Mesothelial cell of epicardium (in vitro differentiated cells): ENCODE results near the gene NPEPL1. TPM values are rescaled to one million over a fixed set of nuclear protein-coding genes. Genes with fewer than 3 reads are reported as not detected.
A peak's percentile ranks its signal among the peaks of the same experiment; 100 is the strongest.

ENCODE experiments used
- DNase-seq, 2 experiments: peaks; one replicate each; pipeline ENCODE4 v3.0.0; 2021; ENCODE audit warnings: low spot score in 2 of 2; ENCODE audit not compliant: unreplicated experiment in 2 of 2
- H3K27ac Mint-ChIP-seq: 2 replicates; pipeline ENCODE4 v1.8.0; 2021; ENCODE audit warnings: mixed read lengths
- H3K27me3 Mint-ChIP-seq: 2 replicates; pipeline ENCODE4 v1.8.0; 2021; ENCODE audit warnings: low read depth, mixed read lengths
- H3K36me3 Mint-ChIP-seq: 2 replicates; pipeline ENCODE4 v1.8.0; 2021; ENCODE audit warnings: mixed read lengths
- H3K4me1 Mint-ChIP-seq: 2 replicates; pipeline ENCODE4 v1.8.0; 2021; ENCODE audit warnings: mixed read lengths
- H3K4me3 Mint-ChIP-seq: 2 replicates; pipeline ENCODE4 v1.8.0; 2021; ENCODE audit warnings: mild to moderate bottlenecking, moderate library complexity, mixed read lengths
- H3K9me3 Mint-ChIP-seq: 2 replicates; pipeline ENCODE4 v1.8.0; 2021; ENCODE audit warnings: mixed read lengths
- total RNA-seq: library from RNA; stranded (reverse); gene quantifications from 3 replicates; pipeline ENCODE4 v1.2.1, GENCODE V29; 2021
- TF ChIP-seq, protein P1 (sequence below): fragments of 200-600 bp; sonication (generic); IDR thresholded peaks from one replicate; pipeline ENCODE4 v1.5.0; 2021; ENCODE audit warnings: antibody characterized with exemption; ENCODE audit not compliant: unreplicated experiment

NPEPL1 gene
- total RNA-seq, 1 donor from 2014 or later = 65.8 TPM

- H3K27ac Mint-ChIP-seq = peak overlapping the region; percentile 27
- DNase-seq = no peak
- H3K4me1 Mint-ChIP-seq = peaks cover 59% of the 10 kb centered on the region
- TF ChIP-seq, protein P1, sequence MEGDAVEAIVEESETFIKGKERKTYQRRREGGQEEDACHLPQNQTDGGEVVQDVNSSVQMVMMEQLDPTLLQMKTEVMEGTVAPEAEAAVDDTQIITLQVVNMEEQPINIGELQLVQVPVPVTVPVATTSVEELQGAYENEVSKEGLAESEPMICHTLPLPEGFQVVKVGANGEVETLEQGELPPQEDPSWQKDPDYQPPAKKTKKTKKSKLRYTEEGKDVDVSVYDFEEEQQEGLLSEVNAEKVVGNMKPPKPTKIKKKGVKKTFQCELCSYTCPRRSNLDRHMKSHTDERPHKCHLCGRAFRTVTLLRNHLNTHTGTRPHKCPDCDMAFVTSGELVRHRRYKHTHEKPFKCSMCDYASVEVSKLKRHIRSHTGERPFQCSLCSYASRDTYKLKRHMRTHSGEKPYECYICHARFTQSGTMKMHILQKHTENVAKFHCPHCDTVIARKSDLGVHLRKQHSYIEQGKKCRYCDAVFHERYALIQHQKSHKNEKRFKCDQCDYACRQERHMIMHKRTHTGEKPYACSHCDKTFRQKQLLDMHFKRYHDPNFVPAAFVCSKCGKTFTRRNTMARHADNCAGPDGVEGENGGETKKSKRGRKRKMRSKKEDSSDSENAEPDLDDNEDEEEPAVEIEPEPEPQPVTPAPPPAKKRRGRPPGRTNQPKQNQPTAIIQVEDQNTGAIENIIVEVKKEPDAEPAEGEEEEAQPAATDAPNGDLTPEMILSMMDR = no peak
- no peaks in the 10 kb centered on the region for H3K9me3 Mint-ChIP-seq
- peak overlapping the region; percentile 42 for H3K4me3 Mint-ChIP-seq
- no peaks in the 10 kb centered on the region for H3K36me3 Mint-ChIP-seq
- no peaks in the 10 kb centered on the region for H3K27me3 Mint-ChIP-seq
Measured at GRCh38 chr20:58656831-58657230, 35.8 kb upstream of the NPEPL1 start.

DNA sequence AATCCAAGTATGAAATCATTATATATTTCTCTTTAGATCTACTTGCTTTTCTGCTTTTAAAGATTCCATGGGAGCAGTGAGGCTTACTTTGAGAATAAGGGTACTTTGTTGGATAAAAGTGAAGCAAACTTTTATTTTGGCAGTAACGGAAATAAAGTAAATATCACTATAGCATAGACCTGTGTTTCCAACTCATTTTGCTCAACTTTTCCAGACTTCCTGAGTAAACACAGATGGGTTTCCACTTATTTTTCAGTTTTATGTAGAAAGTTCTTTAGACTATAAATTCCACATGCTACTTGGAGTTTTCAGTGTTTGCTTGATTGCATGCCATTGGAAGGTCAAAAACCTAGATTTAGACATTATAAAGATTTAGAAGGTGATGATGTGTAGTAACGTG is 35.3 kb upstream of the NPEPL1 start:
- DNase-seq = no peak
- no peaks in the 10 kb centered on the region for H3K36me3 Mint-ChIP-seq
- H3K27ac Mint-ChIP-seq = peak overlapping the region; percentile 77
- no peaks in the 10 kb centered on the region for H3K9me3 Mint-ChIP-seq
- H3K4me3 Mint-ChIP-seq = peak overlapping the region; percentile 42
- peaks cover 61% of the 10 kb centered on the region for H3K4me1 Mint-ChIP-seq
- no peaks in the 10 kb centered on the region for H3K27me3 Mint-ChIP-seq
- TF ChIP-seq, protein P1 = no peak

GRCh38 chr20:58657986-58658385 is 34.6 kb upstream of the NPEPL1 start:
- DNase-seq = no peak
- Mint-ChIP-seq H3K4me3 (no peak overlapping the region), H3K4me1 (peaks cover 59% of the 10 kb centered on the region), H3K27me3 (no peaks in the 10 kb centered on the region), H3K36me3 (peaks cover 2% of the 10 kb centered on the region), H3K27ac (peak overlapping the region; percentile 77), H3K9me3 (no peaks in the 10 kb centered on the region)
- TF ChIP-seq, protein P1 = no peak

DNA sequence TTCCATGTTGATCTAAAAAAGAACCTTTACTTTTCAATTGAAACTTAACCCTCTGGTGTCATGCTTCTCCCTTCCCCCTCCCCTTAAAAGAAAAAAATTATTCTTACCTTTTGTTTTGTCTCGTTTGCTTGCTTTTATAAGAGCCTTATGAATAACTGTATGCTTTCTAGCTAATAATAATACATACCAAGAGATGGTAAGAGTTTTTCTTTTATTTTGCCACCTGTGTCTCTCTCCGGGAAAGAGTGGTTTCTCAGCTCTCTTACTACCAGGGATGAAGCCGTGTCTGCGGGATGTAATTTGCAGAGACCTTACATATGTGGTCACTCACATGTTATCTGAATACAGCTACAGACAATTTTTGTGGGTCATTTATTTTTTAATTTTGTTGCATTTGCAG is 33.8 kb upstream of the NPEPL1 start:
- DNase-seq = no peak
- Mint-ChIP-seq H3K4me3 (no peak overlapping the region), H3K27ac (no peak overlapping the region), H3K36me3 (peaks cover 5% of the 10 kb centered on the region), H3K27me3 (no peaks in the 10 kb centered on the region), H3K9me3 (no peaks in the 10 kb centered on the region), H3K4me1 (peaks cover 51% of the 10 kb centered on the region)
- TF ChIP-seq, protein P1 = no peak

DNA sequence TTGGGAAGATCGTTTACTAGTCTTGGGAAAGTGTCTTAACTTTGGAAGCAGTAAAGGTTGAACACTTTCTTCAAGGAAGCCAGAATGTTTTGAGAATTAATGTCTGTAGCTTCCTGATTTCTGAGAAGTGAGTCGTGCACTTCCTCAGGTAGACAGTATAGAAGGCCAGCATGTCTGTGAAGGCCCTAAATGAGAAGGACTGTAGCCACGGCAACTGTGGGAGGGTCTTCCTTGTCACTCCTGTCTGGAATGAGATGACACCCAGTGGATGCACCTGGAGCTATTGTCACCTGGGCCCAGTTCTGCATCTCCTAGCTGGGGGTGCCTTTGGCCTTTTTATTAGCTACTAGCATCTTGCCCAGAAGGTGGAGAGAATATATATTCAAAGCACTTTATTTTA is 32.8 kb upstream of the NPEPL1 start:
- Mint-ChIP-seq H3K27me3 (no peaks in the 10 kb centered on the region), H3K4me1 (peaks cover 51% of the 10 kb centered on the region), H3K36me3 (peaks cover 5% of the 10 kb centered on the region), H3K4me3 (no peak overlapping the region), H3K9me3 (no peaks in the 10 kb centered on the region), H3K27ac (peak overlapping the region; percentile 18)
- TF ChIP-seq, protein P1 = no peak
- DNase-seq = no peak
